Activated T-cell treated with anti-CD3 and anti-CD28 coated beads, Interleukin-2, amount 50 U/mL, for 24 hours (primary cell): ENCODE measurements around the gene ZGPAT.

Experiments
- DNase-seq: peaks from one replicate; pipeline ENCODE4 v3.0.0-alpha.2; 2020
- H3K27ac Mint-ChIP-seq: 2 replicates; pipeline ENCODE4 v1.8.0; 2020; ENCODE audit warnings: mild to moderate bottlenecking, mixed read lengths
- H3K27me3 Mint-ChIP-seq: 2 replicates; pipeline ENCODE4 v1.8.0; 2020; ENCODE audit warnings: mixed read lengths
- H3K36me3 Mint-ChIP-seq: 2 replicates; pipeline ENCODE4 v1.8.0; 2020; ENCODE audit warnings: low read depth, mixed read lengths
- H3K4me1 Mint-ChIP-seq: 2 replicates; pipeline ENCODE4 v1.8.0; 2020; ENCODE audit warnings: low read depth, mixed read lengths
- H3K4me3 Mint-ChIP-seq: 2 replicates; pipeline ENCODE4 v1.8.0; 2020; ENCODE audit warnings: mild to moderate bottlenecking, moderate library complexity, mixed read lengths
- H3K9me3 Mint-ChIP-seq: 2 replicates; pipeline ENCODE4 v1.8.0; 2020; ENCODE audit warnings: mixed read lengths

ZGPAT gene

GRCh38 chr20:63744574-63745423 lies 37.0 kb downstream of the ZGPAT start:
- DNase-seq, result no peak
- no peaks in the 10 kb centered on the region for H3K27me3 Mint-ChIP-seq
- H3K4me3 Mint-ChIP-seq, result no peak overlapping the region
- peaks cover 6% of the 10 kb centered on the region for H3K36me3 Mint-ChIP-seq
- peaks cover 5% of the 10 kb centered on the region for H3K4me1 Mint-ChIP-seq
- peak overlapping the region; percentile 14 for H3K27ac Mint-ChIP-seq
- H3K9me3 Mint-ChIP-seq, result no peaks in the 10 kb centered on the region

GRCh38 chr20:63745424-63745805 lies 37.6 kb downstream of the ZGPAT start:
- H3K4me1 Mint-ChIP-seq, result peaks cover 7% of the 10 kb centered on the region
- H3K27me3 Mint-ChIP-seq, result no peaks in the 10 kb centered on the region
- no peak for DNase-seq
- H3K36me3 Mint-ChIP-seq, result peaks cover 6% of the 10 kb centered on the region
- H3K4me3 Mint-ChIP-seq, result no peak overlapping the region
- no peaks in the 10 kb centered on the region for H3K9me3 Mint-ChIP-seq
- H3K27ac Mint-ChIP-seq, result peak overlapping the region; percentile 14

- H3K36me3 Mint-ChIP-seq, result peaks cover 6% of the 10 kb centered on the region
- peaks cover 14% of the 10 kb centered on the region for H3K4me1 Mint-ChIP-seq
- no peaks in the 10 kb centered on the region for H3K27me3 Mint-ChIP-seq
- no peaks in the 10 kb centered on the region for H3K9me3 Mint-ChIP-seq
- H3K4me3 Mint-ChIP-seq, result no peak overlapping the region
- DNase-seq, result no peak
- H3K27ac Mint-ChIP-seq, result no peak overlapping the region
These were observed 38.3 kb downstream of the ZGPAT start for GRCh38 chr20:63745961-63746731.

- H3K27me3 Mint-ChIP-seq, result no peaks in the 10 kb centered on the region
- no peaks in the 10 kb centered on the region for H3K9me3 Mint-ChIP-seq
- no peak for DNase-seq
- H3K4me1 Mint-ChIP-seq, result peaks cover 18% of the 10 kb centered on the region
- no peak overlapping the region for H3K27ac Mint-ChIP-seq
- peaks cover 6% of the 10 kb centered on the region for H3K36me3 Mint-ChIP-seq
- no peak overlapping the region for H3K4me3 Mint-ChIP-seq
These were observed 39.0 kb downstream of the ZGPAT start for GRCh38 chr20:63746751-63747315.

GRCh38 chr20:63747622-63748069 lies 39.8 kb downstream of the ZGPAT start:
- Mint-ChIP-seq H3K27me3 (no peaks in the 10 kb centered on the region), H3K9me3 (no peaks in the 10 kb centered on the region), H3K36me3 (peaks cover 6% of the 10 kb centered on the region), H3K4me1 (peaks cover 22% of the 10 kb centered on the region), H3K4me3 (no peak overlapping the region), H3K27ac (no peak overlapping the region)
- DNase-seq, result no peak

- H3K9me3 Mint-ChIP-seq, result no peaks in the 10 kb centered on the region
- no peak overlapping the region for H3K27ac Mint-ChIP-seq
- no peaks in the 10 kb centered on the region for H3K27me3 Mint-ChIP-seq
- H3K36me3 Mint-ChIP-seq, result peaks cover 5% of the 10 kb centered on the region
- no peak overlapping the region for H3K4me3 Mint-ChIP-seq
- H3K4me1 Mint-ChIP-seq, result peaks cover 22% of the 10 kb centered on the region
- no peak for DNase-seq
These were observed 40.5 kb downstream of the ZGPAT start for GRCh38 chr20:63748070-63748933.

- no peak overlapping the region for H3K4me3 Mint-ChIP-seq
- DNase-seq, result no peak
- H3K27me3 Mint-ChIP-seq, result no peaks in the 10 kb centered on the region
- H3K4me1 Mint-ChIP-seq, result peaks cover 22% of the 10 kb centered on the region
- no peaks in the 10 kb centered on the region for H3K36me3 Mint-ChIP-seq
- H3K9me3 Mint-ChIP-seq, result no peaks in the 10 kb centered on the region
- peak overlapping the region; percentile 61 for H3K27ac Mint-ChIP-seq
These were observed 41.1 kb downstream of the ZGPAT start for GRCh38 chr20:63748934-63749270.

- Mint-ChIP-seq H3K4me1 (peaks cover 22% of the 10 kb centered on the region), H3K36me3 (no peaks in the 10 kb centered on the region), H3K27ac (no peak overlapping the region), H3K9me3 (no peaks in the 10 kb centered on the region), H3K27me3 (no peaks in the 10 kb centered on the region), H3K4me3 (no peak overlapping the region)
- no peak for DNase-seq
These were observed 42.0 kb downstream of the ZGPAT start for GRCh38 chr20:63749597-63750508.

- Mint-ChIP-seq H3K9me3 (no peaks in the 10 kb centered on the region), H3K4me1 (peaks cover 22% of the 10 kb centered on the region), H3K4me3 (peak overlapping the region; percentile 56), H3K27me3 (no peaks in the 10 kb centered on the region), H3K27ac (peak overlapping the region; percentile 84), H3K36me3 (no peaks in the 10 kb centered on the region)
- DNase-seq, result peak; percentile 75
These were observed 43.1 kb downstream of the ZGPAT start for GRCh38 chr20:63750807-63751470.

- no peak for DNase-seq
- Mint-ChIP-seq H3K36me3 (no peaks in the 10 kb centered on the region), H3K9me3 (no peaks in the 10 kb centered on the region), H3K27ac (peak overlapping the region; percentile 84), H3K4me3 (peak overlapping the region; percentile 56), H3K4me1 (peaks cover 25% of the 10 kb centered on the region), H3K27me3 (no peaks in the 10 kb centered on the region)
These were observed 43.8 kb downstream of the ZGPAT start for GRCh38 chr20:63751471-63752271.

GRCh38 chr20:63752411-63753101 lies 44.7 kb downstream of the ZGPAT start:
- Mint-ChIP-seq H3K27ac (no peak overlapping the region), H3K36me3 (no peaks in the 10 kb centered on the region), H3K9me3 (no peaks in the 10 kb centered on the region), H3K27me3 (no peaks in the 10 kb centered on the region), H3K4me3 (no peak overlapping the region), H3K4me1 (peaks cover 28% of the 10 kb centered on the region)
- DNase-seq, result no peak

- Mint-ChIP-seq H3K36me3 (no peaks in the 10 kb centered on the region), H3K27ac (peak overlapping the region; percentile 22), H3K9me3 (no peaks in the 10 kb centered on the region), H3K4me3 (no peak overlapping the region), H3K27me3 (no peaks in the 10 kb centered on the region), H3K4me1 (peaks cover 28% of the 10 kb centered on the region)
- no peak for DNase-seq
These were observed 45.5 kb downstream of the ZGPAT start for GRCh38 chr20:63753381-63753780.
